Right atrium auricular region (tissue), 2 donors: ENCODE data around the gene CDC42BPG. TPM values are rescaled to one million over a fixed set of nuclear protein-coding genes. Genes with fewer than 3 reads are reported as not detected.

Source experiments
- DNase-seq: peaks from one replicate; pipeline ENCODE4 v3.0.0-alpha.2; 2019; ENCODE audit warnings: low spot score
- H3K27ac ChIP-seq, 2 donors: fragments of 200-600 bp; sonication (generic); 1 replicate in 1 of 2; 2 replicates in 1 of 2; pipeline ENCODE4 v1.5.1; 2016 to 2019
- H3K27me3 ChIP-seq, 2 donors: fragments of 200-600 bp; sonication (generic); one replicate each; pipeline versions ENCODE4 v1.5.1 to v1.6.0; 2017 to 2019
- H3K36me3 ChIP-seq: fragments of 200-600 bp; sonication (generic); one replicate; pipeline ENCODE4 v1.5.1; 2016
- H3K4me1 ChIP-seq, 2 donors: fragments of 200-600 bp; sonication (generic); one replicate each; pipeline versions ENCODE4 v1.5.1 to v1.6.0; 2017 to 2019
- H3K4me3 ChIP-seq, 2 donors: fragments of 200-600 bp; sonication (generic); 1 replicate in 1 of 2; 2 replicates in 1 of 2; pipeline ENCODE4 v1.5.1; 2017 to 2019; ENCODE audit warnings: mild to moderate bottlenecking in 1 of 2, moderate library complexity in 1 of 2
- H3K9me3 ChIP-seq, 2 donors: fragments of 200-600 bp; sonication (generic); one replicate each; pipeline ENCODE4 v1.5.1; 2019
- total RNA-seq, 2 donors: library from RNA; depleted of rRNA; stranded (reverse); fragments of >200 nt; gene quantifications; one replicate each; pipeline ENCODE4 v1.1.0, GENCODE V29; 2016
- TF ChIP-seq, protein P1 (sequence below), 2 donors: fragments of 200-600 bp; sonication (generic); IDR thresholded peaks; one replicate each; pipeline ENCODE4 v1.5.1; 2019; ENCODE audit warnings: antibody characterized with exemption in 2 of 2

Gene CDC42BPG
- total RNA-seq, 2 donors from 2014 or later, result 0.33 to 1.0 TPM

DNA sequence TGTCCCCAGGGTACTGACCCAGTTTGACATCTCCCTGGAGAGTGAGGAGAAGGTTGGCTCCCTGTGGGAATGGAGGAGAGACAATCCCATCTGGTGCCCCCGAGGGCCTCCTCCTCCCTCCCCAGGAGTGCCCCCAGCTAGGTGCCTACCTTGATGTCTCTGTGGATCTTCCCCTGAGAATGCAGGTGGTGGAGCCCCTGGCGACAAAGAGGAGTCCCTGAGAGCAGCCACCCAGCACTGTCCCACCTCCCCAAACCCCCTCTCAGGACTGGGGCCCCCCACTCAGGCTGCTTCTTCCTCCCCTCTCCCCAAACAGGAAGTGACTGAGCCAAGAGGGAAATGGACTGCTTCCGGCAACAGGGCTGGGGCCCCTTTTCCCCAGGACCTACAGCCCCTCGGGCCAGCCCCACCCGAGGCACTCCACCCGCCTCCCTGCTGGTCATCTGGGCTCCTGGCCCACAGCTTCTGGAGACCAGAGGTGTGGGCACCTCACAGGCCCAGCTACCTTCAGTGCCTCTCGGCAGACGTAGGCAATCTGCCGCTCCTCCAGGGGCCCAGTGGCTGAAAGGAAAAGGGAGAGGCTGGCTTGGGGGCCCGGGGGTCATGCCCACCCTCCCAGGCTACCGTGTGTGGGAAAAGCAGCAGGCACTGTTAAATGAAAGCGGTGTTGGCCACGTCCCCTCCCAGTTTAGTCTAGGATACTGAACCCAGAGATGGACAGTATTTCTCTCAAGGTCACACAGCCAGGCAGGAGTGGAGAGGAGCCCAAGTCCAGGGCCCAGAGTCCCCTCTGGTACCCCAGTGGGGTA, 42.7 kb downstream of the CDC42BPG start:
- no peaks in the 10 kb centered on the region for H3K9me3 ChIP-seq
- DNase-seq, result no peak
- H3K4me1 ChIP-seq, result peaks cover 0 to 27% of the 10 kb centered on the region in 2 donors
- peak overlapping the region; percentile 68 to 71 for H3K4me3 ChIP-seq
- peaks cover 20% of the 10 kb centered on the region for H3K36me3 ChIP-seq
- no peaks in the 10 kb centered on the region for H3K27me3 ChIP-seq
- H3K27ac ChIP-seq, result peak overlapping the region; percentile 78 to 92
- TF ChIP-seq, protein P1, sequence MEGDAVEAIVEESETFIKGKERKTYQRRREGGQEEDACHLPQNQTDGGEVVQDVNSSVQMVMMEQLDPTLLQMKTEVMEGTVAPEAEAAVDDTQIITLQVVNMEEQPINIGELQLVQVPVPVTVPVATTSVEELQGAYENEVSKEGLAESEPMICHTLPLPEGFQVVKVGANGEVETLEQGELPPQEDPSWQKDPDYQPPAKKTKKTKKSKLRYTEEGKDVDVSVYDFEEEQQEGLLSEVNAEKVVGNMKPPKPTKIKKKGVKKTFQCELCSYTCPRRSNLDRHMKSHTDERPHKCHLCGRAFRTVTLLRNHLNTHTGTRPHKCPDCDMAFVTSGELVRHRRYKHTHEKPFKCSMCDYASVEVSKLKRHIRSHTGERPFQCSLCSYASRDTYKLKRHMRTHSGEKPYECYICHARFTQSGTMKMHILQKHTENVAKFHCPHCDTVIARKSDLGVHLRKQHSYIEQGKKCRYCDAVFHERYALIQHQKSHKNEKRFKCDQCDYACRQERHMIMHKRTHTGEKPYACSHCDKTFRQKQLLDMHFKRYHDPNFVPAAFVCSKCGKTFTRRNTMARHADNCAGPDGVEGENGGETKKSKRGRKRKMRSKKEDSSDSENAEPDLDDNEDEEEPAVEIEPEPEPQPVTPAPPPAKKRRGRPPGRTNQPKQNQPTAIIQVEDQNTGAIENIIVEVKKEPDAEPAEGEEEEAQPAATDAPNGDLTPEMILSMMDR (IDR thresholded peaks at IDR 0.05), result no peak

DNA sequence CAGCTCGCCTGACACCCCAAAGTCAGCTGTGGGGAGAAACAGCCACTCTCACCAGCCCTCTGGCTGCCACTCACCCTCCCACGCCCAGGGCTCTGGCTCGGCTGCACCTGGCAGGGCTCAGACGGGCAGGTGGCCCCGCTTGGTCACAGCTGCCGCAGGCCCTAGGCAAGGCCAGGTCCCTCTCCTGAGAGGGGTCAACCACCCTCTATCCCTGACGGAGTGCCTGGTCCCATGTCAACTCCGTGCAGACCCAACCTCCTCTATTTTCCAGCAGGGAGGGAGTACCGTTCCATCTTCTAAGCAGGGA, 43.3 kb downstream of the CDC42BPG start:
- H3K4me1 ChIP-seq, result peaks cover 0 to 27% of the 10 kb centered on the region in 2 donors
- peak overlapping the region in 1 of 2 donors; percentile 92 for H3K27ac ChIP-seq
- TF ChIP-seq, protein P1 (IDR thresholded peaks at IDR 0.05), result no peak
- no peak for DNase-seq
- H3K27me3 ChIP-seq, result no peaks in the 10 kb centered on the region
- H3K36me3 ChIP-seq, result peaks cover 27% of the 10 kb centered on the region
- no peak overlapping the region for H3K4me3 ChIP-seq
- no peaks in the 10 kb centered on the region for H3K9me3 ChIP-seq

DNA sequence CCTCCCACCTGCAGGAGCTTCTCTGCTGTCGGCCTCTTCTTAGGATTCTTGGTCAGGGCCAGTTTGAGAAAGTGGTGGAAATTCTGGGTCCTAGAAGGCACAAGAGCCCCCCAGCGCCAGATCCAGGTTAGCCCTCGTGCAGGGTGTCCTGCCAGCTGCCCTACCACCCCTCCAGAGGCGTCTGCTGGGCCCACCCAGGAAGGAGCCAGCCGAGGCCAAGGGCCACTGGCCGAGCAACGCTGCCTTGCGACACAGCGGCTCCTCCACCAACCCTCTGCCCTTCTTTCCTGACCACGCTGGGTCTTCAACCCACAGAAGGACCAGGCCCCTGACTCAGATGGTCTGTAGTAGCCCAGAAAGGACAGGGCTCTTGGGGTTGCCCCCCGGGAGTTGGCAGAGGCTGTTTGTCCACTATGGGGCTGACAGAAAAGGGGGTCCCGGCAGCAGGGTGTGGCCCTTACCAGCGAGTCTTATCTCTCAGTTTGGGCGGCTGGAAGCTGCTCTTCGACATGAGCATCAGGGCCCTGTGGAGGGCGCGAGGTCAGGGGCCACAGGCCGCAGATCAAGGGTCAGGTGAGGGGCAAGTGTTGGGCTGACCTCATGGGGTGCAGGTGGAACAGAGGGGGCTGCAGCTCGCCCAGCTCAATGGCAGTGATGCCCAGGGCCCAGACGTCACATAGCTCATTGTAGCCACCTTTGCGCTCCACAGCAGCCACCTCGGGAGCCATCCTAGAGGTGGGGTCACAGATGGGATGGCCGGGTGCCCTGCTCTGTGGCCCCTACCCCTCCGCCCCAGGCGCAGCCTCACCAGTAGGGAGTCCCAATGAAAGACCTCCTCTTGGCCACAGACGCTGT, 43.9 kb downstream of the CDC42BPG start:
- TF ChIP-seq, protein P1 (IDR thresholded peaks at IDR 0.05), result no peak
- Histone ChIP-seq H3K27me3 (no peaks in the 10 kb centered on the region), H3K4me1 (peaks cover 0 to 27% of the 10 kb centered on the region in 2 donors), H3K36me3 (peaks cover 23% of the 10 kb centered on the region), H3K27ac (no peak overlapping the region), H3K9me3 (no peaks in the 10 kb centered on the region), H3K4me3 (no peak overlapping the region)
- no peak for DNase-seq

DNA sequence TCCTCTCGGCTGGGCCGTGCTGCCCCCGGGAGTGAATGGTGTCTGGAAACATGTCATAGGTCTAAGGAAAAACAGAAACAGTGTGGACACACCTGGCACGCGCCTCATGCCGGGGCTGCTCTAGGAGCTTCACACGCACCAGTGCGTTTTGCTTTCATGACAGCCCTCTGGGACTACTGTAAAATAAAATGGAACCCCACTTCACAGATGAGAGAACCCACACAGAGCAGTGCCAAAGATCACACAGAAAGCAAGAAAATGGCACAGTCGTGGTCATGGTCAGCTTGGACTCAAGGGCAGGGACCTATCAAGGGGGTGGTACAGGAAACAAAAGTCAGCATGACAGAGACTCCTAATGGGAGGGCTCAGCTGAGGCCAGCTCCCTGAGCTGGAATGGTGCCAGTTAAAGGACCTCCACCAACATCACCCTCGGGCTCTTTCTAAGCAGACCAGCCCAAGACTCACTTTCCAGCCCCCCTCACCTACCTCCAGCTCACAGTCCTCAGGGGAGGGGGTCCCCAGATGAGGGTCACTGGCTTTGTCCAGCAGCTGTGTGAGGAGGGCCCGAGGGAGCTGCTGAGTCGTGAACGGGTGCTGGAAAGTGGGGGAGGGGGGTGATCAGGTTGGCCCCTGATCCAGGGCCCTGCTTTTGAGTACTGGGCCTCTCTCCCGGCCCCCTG, 44.7 kb downstream of the CDC42BPG start:
- H3K27me3 ChIP-seq, result no peaks in the 10 kb centered on the region
- TF ChIP-seq, protein P1 (IDR thresholded peaks at IDR 0.05), result no peak
- no peak overlapping the region for H3K27ac ChIP-seq
- DNase-seq, result no peak
- no peak overlapping the region for H3K4me3 ChIP-seq
- H3K36me3 ChIP-seq, result peaks cover 16% of the 10 kb centered on the region
- H3K4me1 ChIP-seq, result peaks cover 0 to 26% of the 10 kb centered on the region in 2 donors
- no peaks in the 10 kb centered on the region for H3K9me3 ChIP-seq

DNA sequence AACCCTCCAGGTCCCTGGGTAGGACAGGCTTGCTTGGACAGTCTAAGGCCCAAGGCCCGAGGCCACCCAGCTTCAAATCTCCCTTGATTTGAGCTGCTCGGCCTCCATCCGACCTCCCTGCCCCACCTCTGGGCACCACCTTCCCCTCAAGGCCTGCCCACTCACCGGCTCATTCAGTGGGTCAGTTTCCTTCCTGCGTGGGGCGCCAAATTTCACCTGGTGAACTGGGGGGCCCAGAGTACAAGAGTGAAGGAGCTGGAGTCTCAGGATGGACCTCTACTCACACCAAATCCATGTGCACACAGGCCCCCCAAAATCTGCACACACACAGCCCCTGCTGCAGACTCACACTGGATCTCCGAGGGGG, 45.2 kb downstream of the CDC42BPG start:
- TF ChIP-seq, protein P1 (IDR thresholded peaks at IDR 0.05), result no peak
- no peak overlapping the region for H3K27ac ChIP-seq
- H3K4me1 ChIP-seq, result peaks cover 0 to 21% of the 10 kb centered on the region in 2 donors
- H3K9me3 ChIP-seq, result no peaks in the 10 kb centered on the region
- no peak overlapping the region for H3K4me3 ChIP-seq
- H3K36me3 ChIP-seq, result peaks cover 13% of the 10 kb centered on the region
- no peaks in the 10 kb centered on the region for H3K27me3 ChIP-seq
- no peak for DNase-seq
